NCI-H2227 (cell line): Measurements from ENCODE around the gene TMEM178B.

Experiments
- DNase-seq: peaks from one replicate; lab custom pipeline; 2025; ENCODE audit not compliant: unreplicated experiment; lab: John Stamatoyannopoulos, UW

The TMEM178B gene

GRCh38 chr7:141415999-141416398 lies 342.1 kb downstream of the TMEM178B start:
- no peak for DNase-seq

- DNase-seq, result no peak
Observed at GRCh38 chr7:141416650-141417270, 342.9 kb downstream of the TMEM178B start.

- DNase-seq, result no peak
Observed at GRCh38 chr7:141417506-141417905, 343.6 kb downstream of the TMEM178B start.

- no peak for DNase-seq
Observed at GRCh38 chr7:141418066-141418465, 344.2 kb downstream of the TMEM178B start.

- DNase-seq, result no peak
Observed at GRCh38 chr7:141421306-141421705, 347.4 kb downstream of the TMEM178B start.

GRCh38 chr7:141427134-141427533 lies 353.3 kb downstream of the TMEM178B start:
- DNase-seq, result no peak

- DNase-seq, result peak; percentile 61
Observed at GRCh38 chr7:141430455-141431139, 356.7 kb downstream of the TMEM178B start.

- no peak for DNase-seq
Observed at GRCh38 chr7:141431140-141431479, 357.2 kb downstream of the TMEM178B start.

- no peak for DNase-seq
Observed at GRCh38 chr7:141431711-141432110, 357.8 kb downstream of the TMEM178B start.

GRCh38 chr7:141433698-141434097 lies 359.8 kb downstream of the TMEM178B start:
- DNase-seq, result no peak

GRCh38 chr7:141436139-141436538 lies 362.3 kb downstream of the TMEM178B start:
- DNase-seq, result no peak

- DNase-seq, result no peak
Observed at GRCh38 chr7:141436575-141437075, 362.8 kb downstream of the TMEM178B start.

GRCh38 chr7:141439164-141439563 lies 365.3 kb downstream of the TMEM178B start:
- DNase-seq, result no peak

- DNase-seq, result no peak
Observed at GRCh38 chr7:141439776-141440175, 365.9 kb downstream of the TMEM178B start.

- no peak for DNase-seq
Observed at GRCh38 chr7:141441837-141442627, 368.2 kb downstream of the TMEM178B start.

GRCh38 chr7:141442781-141443180 lies 368.9 kb downstream of the TMEM178B start:
- no peak for DNase-seq

GRCh38 chr7:141444961-141445360 lies 371.1 kb downstream of the TMEM178B start:
- no peak for DNase-seq

- DNase-seq, result no peak
Observed at GRCh38 chr7:141451232-141451631, 377.4 kb downstream of the TMEM178B start.

GRCh38 chr7:141452911-141453310 lies 379.0 kb downstream of the TMEM178B start:
- no peak for DNase-seq

- no peak for DNase-seq
Observed at GRCh38 chr7:141454338-141454737, 380.5 kb downstream of the TMEM178B start.

GRCh38 chr7:141455723-141456122 lies 381.9 kb downstream of the TMEM178B start:
- peak; percentile 20 for DNase-seq

GRCh38 chr7:141456298-141456697 lies 382.4 kb downstream of the TMEM178B start:
- DNase-seq, result no peak
